HepG2 (cell line): ENCODE results near the gene MACROD2. TPM values are rescaled to one million over a fixed set of nuclear protein-coding genes. Genes with fewer than 3 reads are reported as not detected.
A peak's percentile ranks its signal among the peaks of the same experiment; 100 is the strongest.

ENCODE experiments used
- BORCS8-MEF2B ChIP-seq: sonication (generic); formaldehyde crosslinking; IDR thresholded peaks from 2 replicates; pipeline ENCODE4 v1.8.0; 2022; ENCODE audit warnings: mild to moderate bottlenecking, missing genetic modification reagents
- KDM5B ChIP-seq: sonication (generic); formaldehyde crosslinking; IDR thresholded peaks from 2 replicates; pipeline ENCODE4 v1.4.0; 2020; ENCODE audit warnings: missing genetic modification reagents, mild to moderate bottlenecking, borderline replicate concordance
- MIER3 ChIP-seq: IDR thresholded peaks from 2 replicates; pipeline ENCODE4 v1.6.1; 2016; ENCODE audit warnings: missing compliant biosample characterization, borderline replicate concordance
- PPARG ChIP-seq: conservative IDR thresholded peaks from 2 replicates; pipeline ENCODE4 v1.6.1; 2016; ENCODE audit warnings: missing biosample characterization, missing genetic modification reagents
- TCF7L2 ChIP-seq: IDR thresholded peaks from 2 replicates; pipeline ENCODE4 v1.6.1; 2011; ENCODE audit warnings: mild to moderate bottlenecking, low read depth, low read length, moderate library complexity
- ZBTB7B ChIP-seq: sonication (generic); formaldehyde crosslinking; IDR thresholded peaks from 2 replicates; pipeline ENCODE4 v1.4.0; 2020; ENCODE audit warnings: missing genetic modification reagents
- ZFP36 ChIP-seq: fragments of 150-350 bp; IDR thresholded peaks from 2 replicates; pipeline ENCODE4 v1.6.1; 2018; ENCODE audit warnings: borderline replicate concordance, low read length, low read depth; ENCODE audit not compliant: partially characterized antibody
- ZFP90 ChIP-seq: sonication (generic); formaldehyde crosslinking; IDR thresholded peaks from 2 replicates; pipeline ENCODE4 v1.8.0; 2022; ENCODE audit warnings: missing genetic modification reagents, mild to moderate bottlenecking, inconsistent platforms, borderline replicate concordance
- ZNF24 ChIP-seq: fragments of 450-650 bp; IDR thresholded peaks from 2 replicates; pipeline ENCODE4 v1.6.1; 2017; ENCODE audit warnings: antibody characterized with exemption, mild to moderate bottlenecking
- ZNF598 ChIP-seq: sonication (generic); formaldehyde crosslinking; IDR thresholded peaks from 2 replicates; pipeline ENCODE4 v1.5.1; 2020; ENCODE audit warnings: mild to moderate bottlenecking, missing genetic modification reagents, borderline replicate concordance
- polyA plus RNA-seq, 8 experiments: library from polyadenylated mRNA; depleted of rRNA in 3 of 8; stranded (reverse) in 7 of 8; unstranded in 1 of 8; fragments of >200 nt; fragmentation: Illumina TruSeq in 4 of 8; extraction: Trizol in 4 of 8; gene quantifications; 2 replicates each; pipeline versions ENCODE4 v1.2.1 to v1.2.3, GENCODE V29; 2011 to 2016; ENCODE audit warnings: low read depth in 4 of 8, missing spikeins in 1 of 8, mixed read lengths in 1 of 8; ENCODE audit not compliant: insufficient read depth in 1 of 8
- total RNA-seq, 5 experiments: library from RNA; depleted of rRNA; stranded (reverse); fragments of >200 nt; fragmentation: Illumina TruSeq; extraction: Trizol; gene quantifications; 2 replicates each; pipeline ENCODE4 v1.2.3, GENCODE V29; 2016; ENCODE audit warnings: low read depth in 1 of 5
- TF ChIP-seq, protein P1 (sequence below): sonication (generic); formaldehyde crosslinking; IDR thresholded peaks from 2 replicates; pipeline ENCODE4 v1.5.1; 2020; ENCODE audit warnings: missing genetic modification reagents, mild to moderate bottlenecking, borderline replicate concordance
- TF ChIP-seq, protein P2 (sequence below): sonication (generic); formaldehyde crosslinking; IDR thresholded peaks from 2 replicates; pipeline ENCODE4 v1.5.1; 2020; ENCODE audit warnings: mild to moderate bottlenecking, missing genetic modification reagents, borderline replicate concordance
- TF ChIP-seq, protein P3 (sequence below): sonication (generic); formaldehyde crosslinking; IDR thresholded peaks from 2 replicates; pipeline ENCODE4 v1.5.0; 2020; ENCODE audit warnings: missing genetic modification reagents
- TF ChIP-seq, protein P4 (sequence below): sonication (generic); formaldehyde crosslinking; IDR thresholded peaks from 2 replicates; pipeline ENCODE4 v1.4.0; 2020; ENCODE audit warnings: missing genetic modification reagents, borderline replicate concordance
- TF ChIP-seq, protein P5 (sequence below): IDR thresholded peaks from 2 replicates; pipeline ENCODE4 v1.6.1; 2016; ENCODE audit warnings: low read depth, control low read depth

Gene MACROD2
- total and polyA plus RNA-seq, 2 of the 13 experiments (the other 11 are each of a cell fraction or from before 2014, with no cell fraction given) = 0.13 to 0.51 TPM

DNA sequence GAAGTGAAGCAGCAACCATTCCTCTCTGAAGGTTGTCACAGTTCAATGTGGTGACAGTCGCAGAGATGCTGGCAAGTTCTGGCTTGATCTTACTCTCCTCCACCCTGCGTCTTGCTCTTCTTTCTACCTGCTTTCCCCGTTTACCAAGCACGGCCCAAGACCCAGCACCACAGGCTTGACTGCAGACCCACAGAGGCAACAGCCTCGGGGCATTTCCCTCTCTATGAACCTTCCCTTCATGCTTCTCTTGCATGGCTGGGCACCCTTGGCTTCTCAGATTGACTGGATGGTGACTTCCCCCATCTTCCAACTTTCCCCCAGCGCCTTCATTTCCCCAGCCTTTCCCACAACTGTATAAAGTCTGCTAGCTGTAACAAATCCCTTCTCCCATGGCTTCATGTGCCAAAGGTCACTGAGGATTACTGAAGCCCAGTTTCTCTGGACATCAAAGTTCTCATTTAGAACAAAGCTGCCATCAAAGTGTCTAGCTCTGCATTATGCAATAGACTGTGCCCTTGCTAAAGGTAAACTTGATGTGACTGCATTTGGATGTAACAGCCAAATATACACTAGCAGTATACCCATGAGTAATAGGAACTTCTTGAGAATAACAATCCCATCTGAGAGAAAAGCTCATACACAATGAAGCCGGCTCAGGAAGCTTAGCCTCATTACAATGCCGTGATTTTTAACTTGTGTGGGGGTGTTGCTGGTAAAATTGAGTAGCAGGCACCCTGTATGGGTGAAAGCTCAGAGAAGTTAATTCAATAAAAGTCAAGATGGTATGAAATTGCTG is 1065.1 kb downstream of the MACROD2 start (continued):
- TF ChIP-seq, protein P1, sequence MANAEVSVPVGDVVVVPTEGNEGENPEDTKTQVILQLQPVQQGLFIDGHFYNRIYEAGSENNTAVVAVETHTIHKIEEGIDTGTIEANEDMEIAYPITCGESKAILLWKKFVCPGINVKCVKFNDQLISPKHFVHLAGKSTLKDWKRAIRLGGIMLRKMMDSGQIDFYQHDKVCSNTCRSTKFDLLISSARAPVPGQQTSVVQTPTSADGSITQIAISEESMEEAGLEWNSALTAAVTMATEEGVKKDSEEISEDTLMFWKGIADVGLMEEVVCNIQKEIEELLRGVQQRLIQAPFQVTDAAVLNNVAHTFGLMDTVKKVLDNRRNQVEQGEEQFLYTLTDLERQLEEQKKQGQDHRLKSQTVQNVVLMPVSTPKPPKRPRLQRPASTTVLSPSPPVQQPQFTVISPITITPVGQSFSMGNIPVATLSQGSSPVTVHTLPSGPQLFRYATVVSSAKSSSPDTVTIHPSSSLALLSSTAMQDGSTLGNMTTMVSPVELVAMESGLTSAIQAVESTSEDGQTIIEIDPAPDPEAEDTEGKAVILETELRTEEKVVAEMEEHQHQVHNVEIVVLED (CRISPR knock-in tag) = no peak; the same call in 1 of the 2 replicates
- TF ChIP-seq PPARG = peak; percentile 98
- TF ChIP-seq TCF7L2 = peak; percentile 89
- TF ChIP-seq, protein P2, sequence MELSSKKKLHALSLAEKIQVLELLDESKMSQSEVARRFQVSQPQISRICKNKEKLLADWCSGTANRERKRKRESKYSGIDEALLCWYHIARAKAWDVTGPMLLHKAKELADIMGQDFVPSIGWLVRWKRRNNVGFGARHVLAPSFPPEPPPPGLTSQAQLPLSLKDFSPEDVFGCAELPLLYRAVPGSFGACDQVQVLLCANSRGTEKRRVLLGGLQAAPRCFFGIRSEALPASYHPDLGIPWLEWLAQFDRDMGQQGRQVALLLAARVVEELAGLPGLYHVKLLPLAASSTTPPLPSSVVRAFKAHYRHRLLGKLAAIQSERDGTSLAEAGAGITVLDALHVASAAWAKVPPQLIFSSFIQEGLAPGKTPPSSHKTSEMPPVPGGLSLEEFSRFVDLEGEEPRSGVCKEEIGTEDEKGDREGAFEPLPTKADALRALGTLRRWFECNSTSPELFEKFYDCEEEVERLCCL (CRISPR knock-in tag) = no peak
- no peak for TF ChIP-seq ZFP36
- peak; percentile 99 for TF ChIP-seq MIER3 (CRISPR knock-in tag)
- peak; percentile 66; the same call in 1 of the 2 replicates for TF ChIP-seq ZNF24
- 0 out of 2 replicates have a peak, but pooled peaks have one; percentile 22 for TF ChIP-seq BORCS8-MEF2B
- no peak for TF ChIP-seq ZNF598
- TF ChIP-seq, protein P3, sequence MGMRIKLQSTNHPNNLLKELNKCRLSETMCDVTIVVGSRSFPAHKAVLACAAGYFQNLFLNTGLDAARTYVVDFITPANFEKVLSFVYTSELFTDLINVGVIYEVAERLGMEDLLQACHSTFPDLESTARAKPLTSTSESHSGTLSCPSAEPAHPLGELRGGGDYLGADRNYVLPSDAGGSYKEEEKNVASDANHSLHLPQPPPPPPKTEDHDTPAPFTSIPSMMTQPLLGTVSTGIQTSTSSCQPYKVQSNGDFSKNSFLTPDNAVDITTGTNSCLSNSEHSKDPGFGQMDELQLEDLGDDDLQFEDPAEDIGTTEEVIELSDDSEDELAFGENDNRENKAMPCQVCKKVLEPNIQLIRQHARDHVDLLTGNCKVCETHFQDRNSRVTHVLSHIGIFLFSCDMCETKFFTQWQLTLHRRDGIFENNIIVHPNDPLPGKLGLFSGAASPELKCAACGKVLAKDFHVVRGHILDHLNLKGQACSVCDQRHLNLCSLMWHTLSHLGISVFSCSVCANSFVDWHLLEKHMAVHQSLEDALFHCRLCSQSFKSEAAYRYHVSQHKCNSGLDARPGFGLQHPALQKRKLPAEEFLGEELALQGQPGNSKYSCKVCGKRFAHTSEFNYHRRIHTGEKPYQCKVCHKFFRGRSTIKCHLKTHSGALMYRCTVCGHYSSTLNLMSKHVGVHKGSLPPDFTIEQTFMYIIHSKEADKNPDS (CRISPR knock-in tag) = peak; percentile 95
- peak; percentile 36; the same call in 1 of the 2 replicates for TF ChIP-seq ZFP90
- peak; percentile 77 for TF ChIP-seq ZBTB7B (CRISPR knock-in tag)
- TF ChIP-seq, protein P4, sequence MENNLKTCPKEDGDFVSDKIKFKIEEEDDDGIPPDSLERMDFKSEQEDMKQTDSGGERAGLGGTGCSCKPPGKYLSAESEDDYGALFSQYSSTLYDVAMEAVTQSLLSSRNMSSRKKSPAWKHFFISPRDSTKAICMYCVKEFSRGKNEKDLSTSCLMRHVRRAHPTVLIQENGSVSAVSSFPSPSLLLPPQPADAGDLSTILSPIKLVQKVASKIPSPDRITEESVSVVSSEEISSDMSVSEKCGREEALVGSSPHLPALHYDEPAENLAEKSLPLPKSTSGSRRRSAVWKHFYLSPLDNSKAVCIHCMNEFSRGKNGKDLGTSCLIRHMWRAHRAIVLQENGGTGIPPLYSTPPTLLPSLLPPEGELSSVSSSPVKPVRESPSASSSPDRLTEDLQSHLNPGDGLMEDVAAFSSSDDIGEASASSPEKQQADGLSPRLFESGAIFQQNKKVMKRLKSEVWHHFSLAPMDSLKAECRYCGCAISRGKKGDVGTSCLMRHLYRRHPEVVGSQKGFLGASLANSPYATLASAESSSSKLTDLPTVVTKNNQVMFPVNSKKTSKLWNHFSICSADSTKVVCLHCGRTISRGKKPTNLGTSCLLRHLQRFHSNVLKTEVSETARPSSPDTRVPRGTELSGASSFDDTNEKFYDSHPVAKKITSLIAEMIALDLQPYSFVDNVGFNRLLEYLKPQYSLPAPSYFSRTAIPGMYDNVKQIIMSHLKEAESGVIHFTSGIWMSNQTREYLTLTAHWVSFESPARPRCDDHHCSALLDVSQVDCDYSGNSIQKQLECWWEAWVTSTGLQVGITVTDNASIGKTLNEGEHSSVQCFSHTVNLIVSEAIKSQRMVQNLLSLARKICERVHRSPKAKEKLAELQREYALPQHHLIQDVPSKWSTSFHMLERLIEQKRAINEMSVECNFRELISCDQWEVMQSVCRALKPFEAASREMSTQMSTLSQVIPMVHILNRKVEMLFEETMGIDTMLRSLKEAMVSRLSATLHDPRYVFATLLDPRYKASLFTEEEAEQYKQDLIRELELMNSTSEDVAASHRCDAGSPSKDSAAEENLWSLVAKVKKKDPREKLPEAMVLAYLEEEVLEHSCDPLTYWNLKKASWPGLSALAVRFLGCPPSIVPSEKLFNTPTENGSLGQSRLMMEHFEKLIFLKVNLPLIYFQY (CRISPR knock-in tag) = peak; percentile 94; the same call in 1 of the 2 replicates
- no peak for TF ChIP-seq KDM5B
- TF ChIP-seq, protein P5, sequence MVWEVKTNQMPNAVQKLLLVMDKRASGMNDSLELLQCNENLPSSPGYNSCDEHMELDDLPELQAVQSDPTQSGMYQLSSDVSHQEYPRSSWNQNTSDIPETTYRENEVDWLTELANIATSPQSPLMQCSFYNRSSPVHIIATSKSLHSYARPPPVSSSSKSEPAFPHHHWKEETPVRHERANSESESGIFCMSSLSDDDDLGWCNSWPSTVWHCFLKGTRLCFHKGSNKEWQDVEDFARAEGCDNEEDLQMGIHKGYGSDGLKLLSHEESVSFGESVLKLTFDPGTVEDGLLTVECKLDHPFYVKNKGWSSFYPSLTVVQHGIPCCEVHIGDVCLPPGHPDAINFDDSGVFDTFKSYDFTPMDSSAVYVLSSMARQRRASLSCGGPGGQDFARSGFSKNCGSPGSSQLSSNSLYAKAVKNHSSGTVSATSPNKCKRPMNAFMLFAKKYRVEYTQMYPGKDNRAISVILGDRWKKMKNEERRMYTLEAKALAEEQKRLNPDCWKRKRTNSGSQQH (CRISPR knock-in tag) = no peak; the same call in none of the 2 replicates
